HG02763 (cell line): ENCODE data around the gene VWC2.

ENCODE experiments used
- ATAC-seq: cut with Tn5 transposase; IDR thresholded peaks from one replicate; pipeline ENCODE4 v1.9.1; 2021; ENCODE audit warnings: mild to moderate bottlenecking, moderate library complexity; ENCODE audit not compliant: unreplicated experiment

Gene VWC2

DNA sequence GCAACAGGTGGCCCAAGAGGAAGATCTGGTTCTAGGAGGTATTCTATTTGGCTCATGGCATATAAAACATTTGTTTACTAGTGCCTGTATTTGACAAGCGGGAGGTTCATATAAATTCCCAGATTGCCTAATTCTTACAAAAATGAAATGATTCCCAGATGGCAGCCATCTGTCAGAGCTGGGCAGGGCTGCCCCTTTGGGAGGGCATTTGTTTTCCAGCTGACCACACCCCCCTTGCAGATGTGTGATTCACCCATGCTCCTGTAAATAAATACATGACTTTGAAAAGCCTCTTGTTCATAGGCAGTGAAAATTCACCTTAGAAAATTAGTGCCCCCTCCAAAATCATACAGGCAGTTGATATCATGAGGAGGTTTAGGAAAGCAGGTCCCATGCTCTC lies 8.6 kb downstream of the VWC2 start:
- ATAC-seq: no peak

DNA sequence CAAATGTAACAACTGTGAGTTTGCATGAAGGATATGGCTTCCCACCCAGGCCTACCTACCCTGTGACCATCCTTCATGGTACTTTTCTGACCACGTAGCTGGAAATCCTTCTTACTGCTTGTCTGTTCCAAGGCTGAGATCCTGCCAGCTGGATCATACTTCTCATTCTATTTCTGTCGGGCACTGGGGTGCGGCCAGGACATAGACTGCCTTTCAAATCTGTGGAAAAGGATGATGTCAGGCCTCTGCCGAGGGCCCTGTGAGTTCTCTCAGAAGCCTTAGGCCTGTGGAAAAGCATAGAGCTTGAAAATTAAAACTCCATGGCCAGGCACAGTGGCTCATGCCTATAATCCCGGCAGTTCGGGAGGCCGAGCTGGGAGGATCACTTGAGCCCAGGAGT lies 10.0 kb downstream of the VWC2 start:
- no peak for ATAC-seq

DNA sequence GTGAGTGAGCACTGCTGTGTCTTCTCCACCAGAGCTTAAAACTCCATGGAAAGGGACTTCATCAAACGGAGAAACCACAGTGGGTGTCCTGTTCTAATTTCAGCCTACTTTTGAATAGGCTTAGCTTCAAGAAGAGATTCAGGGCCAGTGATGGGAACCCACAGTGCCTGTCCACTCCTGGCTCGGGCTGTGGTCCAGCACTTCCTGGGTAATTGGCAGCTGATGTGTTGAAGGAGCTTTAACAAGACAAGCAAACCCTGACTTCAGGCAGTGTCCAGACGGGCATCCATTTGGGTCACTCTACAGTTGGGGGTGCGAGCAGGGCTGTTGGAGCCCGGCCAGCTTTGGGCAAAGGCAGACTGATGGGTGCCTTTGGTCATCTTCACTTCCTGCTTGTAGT lies 14.5 kb downstream of the VWC2 start:
- ATAC-seq: no peak

DNA sequence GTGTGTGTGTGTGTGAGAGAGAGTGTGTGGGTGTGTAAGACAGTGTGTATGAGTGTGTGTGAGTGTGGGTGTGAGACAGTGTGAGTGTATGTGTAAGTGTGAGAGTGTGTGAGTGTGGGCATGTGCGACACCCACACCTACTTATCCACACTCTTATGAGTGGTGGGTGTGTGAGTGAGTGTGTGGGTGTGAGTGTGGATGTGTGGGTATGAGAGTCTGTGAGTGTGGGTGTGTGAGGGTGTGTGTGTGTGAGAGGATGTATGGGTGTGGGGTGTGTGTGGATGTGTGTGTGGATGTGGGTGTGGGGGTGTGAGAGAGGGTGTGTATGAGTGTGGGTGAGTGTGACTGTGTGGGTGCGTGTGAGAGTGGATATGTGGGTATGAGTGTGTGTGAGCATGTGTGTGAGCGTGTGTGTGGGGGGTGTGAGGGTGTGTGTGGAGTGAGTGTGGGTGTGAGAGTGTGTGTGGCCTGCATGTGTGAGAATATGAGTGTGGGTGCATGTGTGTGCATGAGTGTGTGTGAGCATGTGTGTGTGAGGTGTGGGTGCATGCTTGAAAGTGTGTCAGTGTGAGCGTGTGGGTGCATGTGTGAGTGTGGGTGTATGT lies 15.1 kb downstream of the VWC2 start:
- no peak for ATAC-seq

DNA sequence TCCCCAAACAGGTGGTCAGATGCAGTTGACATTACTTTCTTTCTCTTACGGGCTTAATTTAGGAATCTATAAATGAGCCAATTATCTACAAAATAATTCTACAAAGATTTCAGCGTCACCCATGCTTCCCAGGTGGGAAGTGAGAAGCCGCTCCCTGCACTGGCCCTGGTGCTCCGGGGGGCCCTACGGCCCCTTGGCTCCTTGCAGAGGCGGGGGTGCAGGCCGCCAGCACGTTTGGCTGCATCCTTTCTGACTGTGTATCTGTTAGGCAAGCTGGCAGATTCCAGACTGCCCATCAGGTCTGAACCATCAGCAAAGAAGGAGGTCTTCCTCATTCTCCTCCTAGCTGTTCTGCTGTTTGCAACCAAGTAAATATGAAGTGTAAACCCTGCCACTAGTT lies 16.3 kb downstream of the VWC2 start:
- ATAC-seq: no peak

DNA sequence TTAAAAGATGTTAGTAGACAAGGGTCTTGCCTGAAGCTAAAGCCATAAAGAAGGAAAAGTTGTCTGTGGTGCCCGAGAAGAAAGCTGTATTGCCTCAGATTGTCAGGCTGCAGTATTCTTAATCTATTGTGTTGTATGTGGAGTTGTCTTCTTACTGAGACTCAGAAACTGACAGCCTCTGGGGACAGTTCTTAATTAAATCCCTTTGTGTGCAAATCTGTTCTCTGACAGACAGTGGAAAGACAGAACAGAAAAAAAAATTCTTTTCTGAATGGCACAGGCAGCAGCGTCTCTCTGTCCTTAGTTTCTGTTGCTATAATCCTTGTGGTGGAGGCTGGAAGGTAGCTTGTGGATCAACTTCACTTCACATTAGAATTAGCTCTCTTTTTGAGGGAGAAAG lies 16.8 kb downstream of the VWC2 start:
- no peak for ATAC-seq

DNA sequence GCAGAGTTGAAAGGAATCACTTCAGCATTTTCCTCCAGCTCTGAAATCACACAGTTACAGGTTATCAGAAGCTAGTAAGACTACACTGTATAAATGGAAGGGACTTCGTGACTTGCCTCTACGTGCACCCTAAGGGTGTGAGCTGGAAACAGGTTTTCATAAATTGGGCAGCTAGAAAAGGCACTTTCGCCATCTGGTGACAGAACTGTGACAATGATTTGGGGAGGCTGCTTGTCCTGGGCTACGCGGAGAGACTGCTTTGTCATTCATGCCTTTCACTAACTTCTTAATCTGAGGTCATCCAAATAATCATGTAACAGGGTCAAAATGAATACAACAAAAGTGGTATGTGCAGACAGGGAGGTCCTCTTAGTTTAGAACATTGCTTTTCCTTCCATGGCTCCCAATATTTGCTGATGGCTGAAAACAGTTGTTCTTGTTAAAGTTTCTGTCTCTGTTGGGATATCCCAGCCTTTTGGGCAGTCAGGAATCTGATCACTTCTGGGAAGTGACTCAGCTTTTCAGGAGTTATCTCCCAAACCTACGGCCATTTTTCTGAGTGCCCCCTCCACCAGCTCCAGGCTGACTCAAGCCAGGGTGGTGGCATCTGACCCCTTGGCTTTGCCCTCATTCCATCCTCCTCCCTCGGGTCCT lies 17.8 kb downstream of the VWC2 start:
- ATAC-seq: no peak

DNA sequence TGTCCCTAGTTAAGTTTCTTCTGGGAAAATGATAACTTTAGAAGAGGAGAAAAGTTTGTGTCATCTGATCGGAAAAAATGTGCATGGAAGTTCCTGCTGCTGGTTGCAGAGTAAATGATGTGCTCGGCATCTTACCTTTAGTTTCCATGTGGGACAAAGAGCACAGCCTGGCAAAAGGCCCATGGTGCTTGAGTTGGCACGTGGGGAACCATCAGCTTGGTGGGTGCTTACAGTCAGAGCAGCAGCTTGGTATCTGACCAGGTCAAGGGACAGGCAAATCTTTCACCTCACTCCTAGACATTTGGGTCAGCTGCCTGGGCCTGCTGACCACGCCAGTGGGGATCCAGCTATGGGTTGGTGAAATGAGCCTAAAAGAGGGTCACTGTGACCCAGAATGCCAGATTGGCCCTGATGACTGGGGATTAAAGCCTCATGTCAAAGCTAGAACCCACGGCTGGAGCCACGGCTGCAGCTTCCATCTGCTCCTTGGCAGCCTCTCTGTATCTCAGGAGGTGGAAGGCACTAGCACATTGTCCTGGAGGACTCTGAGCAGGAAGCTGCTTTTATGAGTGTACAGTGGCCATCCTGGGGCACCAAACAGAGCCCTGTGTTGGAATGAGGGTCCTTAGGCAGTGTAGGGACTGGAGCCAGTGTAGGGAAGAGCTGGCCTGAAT lies 24.7 kb downstream of the VWC2 start:
- ATAC-seq: no peak

DNA sequence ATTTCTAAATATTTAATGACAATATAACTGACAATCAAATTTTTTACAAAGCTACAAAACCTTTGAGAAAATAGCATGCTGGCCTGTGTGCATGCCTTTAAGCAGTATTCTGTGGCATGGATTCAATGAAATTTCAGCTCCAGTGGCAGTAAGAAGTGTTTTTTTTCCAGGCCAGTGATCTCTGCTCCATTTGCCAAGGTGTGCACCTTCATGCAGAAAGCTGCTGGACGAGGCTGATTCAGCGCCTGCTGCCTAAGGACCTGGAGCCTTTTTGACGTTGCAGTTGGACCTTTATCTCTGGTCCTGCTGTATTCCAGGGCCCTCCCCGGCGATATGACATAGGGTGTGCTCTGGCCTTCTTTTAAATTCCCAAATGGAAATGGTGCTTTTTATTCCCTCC lies 26.6 kb downstream of the VWC2 start:
- no peak for ATAC-seq

DNA sequence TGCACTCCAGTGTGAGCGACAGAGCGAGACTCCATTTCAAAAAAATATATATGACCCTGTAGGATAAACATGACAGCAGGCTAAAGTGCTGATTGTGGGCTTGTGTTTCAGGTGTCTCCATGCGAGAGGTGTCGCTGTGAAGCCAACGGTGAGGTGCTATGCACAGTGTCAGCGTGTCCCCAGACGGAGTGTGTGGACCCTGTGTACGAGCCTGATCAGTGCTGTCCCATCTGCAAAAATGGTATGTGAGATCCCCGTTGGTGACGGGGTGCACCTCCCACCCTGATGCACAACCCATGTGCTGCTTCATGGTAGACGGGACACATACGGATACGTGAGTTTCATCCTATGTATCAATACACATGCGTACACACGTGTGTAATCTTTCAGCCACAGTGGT lies 29.2 kb downstream of the VWC2 start:
- no peak for ATAC-seq

DNA sequence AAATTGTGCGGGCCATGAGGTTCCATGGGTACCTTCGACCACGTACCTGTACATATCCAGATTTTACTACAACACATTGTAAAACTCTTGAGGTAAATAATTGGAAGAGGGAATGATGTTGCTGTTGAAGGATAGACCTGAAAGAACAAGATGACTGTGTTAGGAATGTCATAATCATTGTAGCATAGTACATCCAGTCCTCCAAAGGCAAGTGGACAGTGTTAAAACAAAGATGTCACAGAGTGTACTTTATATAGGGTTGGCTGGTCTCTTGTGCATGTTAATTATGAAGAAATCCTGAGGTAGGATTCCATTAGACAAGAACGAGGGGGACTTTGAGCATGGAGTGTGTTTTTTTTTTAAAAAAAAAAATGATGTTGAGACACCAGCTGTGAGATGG lies 30.4 kb downstream of the VWC2 start:
- no peak for ATAC-seq

DNA sequence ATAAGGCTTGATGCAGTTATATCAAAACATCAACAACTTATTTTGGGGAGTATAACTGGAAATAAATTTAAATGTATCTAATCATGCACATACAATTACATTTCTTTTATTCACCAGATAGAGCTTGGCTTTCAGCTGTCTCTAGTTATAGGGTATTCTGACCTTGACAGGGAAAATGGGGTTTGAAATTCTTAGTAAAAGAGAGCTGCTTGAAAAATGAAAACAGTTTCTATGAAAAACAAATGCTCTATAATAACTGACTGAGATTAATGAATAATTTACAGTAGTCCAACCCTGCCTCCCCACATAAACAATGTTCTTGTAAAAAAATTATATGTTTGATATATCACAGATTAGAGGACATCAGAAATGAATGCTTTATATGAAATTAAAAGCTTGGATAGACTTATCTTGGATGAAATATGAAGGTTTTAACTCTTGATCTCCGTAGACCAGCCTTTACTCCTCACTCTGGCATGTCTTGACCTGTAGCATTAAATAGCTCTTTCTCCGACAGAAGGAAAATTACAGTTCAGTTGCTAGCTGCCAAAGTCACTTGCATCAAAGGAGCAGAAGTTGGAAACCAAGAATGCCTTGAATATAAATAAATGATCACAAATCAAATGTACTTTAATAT lies 32.1 kb downstream of the VWC2 start:
- no peak for ATAC-seq

DNA sequence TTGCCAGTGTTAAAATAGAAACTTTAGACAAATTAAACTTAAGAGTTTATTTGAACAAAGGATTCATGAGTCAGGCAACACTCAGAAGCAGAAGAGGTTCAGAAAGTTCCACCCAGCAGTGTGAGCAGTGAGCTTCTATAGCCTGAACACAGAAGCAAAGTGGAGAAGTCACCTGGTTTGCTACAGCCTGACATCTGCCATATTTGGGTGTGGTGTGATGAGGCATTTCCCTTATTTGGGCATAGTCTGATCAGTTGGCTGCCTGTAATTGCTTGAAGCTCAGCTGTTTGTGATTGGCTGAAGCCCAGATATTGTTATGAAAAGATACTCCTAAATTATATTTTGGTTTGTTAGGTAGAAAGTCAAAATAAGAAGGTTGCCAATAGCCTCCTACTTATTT lies 39.1 kb downstream of the VWC2 start:
- ATAC-seq: no peak

DNA sequence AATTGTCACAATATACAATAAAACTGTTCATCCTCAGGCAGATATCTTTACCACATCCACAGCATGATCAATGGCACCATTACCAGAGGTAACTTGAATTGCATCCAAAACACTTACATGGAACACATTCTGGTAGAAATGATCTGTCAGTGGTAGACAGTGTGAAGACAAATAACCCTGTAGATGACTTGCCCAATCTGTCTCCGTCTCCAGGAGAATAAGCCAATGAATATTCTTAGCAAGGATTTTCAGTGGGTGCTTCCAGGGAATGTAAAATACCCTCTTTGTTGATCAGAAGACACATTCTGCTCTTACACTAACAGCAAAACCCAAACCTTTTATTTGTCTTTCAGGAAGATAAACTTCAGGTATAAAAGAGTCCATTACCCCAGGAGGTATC lies 43.8 kb downstream of the VWC2 start:
- ATAC-seq: no peak

DNA sequence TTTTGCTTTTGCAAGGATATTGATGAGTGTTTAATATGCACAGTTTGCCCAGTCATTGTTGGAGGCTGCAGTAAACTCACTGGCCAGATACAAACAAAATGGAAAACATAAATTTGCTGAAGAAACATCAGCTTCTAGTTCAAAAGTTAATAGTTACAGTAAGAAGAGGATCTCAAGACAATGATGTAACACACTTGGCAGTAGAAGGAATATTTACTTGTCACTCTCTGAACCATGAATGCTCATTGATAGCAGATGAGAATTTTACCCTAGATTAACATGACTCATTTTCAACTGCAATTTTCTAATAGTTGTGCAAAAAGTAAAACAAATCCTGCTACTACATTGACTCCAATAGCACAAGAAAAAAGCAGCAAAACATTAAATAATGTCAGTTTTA lies 47.7 kb downstream of the VWC2 start:
- no peak for ATAC-seq

DNA sequence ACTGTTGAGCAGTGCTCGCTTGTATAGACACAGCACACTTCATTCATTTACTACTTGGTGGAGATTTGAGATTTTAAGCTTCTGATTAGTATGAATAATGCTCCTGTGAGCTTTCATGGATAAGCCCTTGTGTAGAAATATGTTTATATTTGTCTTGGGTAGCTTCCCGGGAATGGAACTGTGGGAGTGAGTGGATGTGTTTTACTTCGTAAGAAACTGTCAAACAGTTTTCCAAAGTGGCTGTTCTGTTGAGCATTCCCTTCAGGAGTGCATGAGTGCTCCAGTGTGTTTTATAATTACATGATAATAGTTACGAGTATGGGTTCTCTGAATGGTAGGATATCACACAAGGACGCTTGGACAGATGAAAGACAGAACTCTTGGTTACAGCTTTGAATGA lies 49.4 kb downstream of the VWC2 start:
- no peak for ATAC-seq

DNA sequence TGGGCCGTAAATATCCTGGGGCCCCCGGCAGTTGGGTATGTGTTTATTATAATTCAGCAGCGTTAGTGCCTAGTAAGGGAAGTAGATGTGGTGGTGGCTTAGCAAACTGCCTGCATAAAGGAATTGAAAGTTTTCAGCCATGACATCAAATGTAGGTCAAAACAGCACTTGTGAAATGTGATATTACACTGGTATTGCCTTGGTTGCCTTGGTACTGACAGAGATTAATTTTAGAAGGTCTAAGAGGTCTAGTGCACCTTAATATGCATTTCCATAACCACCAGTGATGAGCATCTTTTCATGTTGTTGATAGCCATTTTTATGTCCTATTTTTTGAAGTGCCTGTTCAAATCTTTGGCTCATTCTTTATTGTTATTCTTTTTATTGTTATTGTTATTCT lies 50.1 kb downstream of the VWC2 start:
- ATAC-seq: no peak

DNA sequence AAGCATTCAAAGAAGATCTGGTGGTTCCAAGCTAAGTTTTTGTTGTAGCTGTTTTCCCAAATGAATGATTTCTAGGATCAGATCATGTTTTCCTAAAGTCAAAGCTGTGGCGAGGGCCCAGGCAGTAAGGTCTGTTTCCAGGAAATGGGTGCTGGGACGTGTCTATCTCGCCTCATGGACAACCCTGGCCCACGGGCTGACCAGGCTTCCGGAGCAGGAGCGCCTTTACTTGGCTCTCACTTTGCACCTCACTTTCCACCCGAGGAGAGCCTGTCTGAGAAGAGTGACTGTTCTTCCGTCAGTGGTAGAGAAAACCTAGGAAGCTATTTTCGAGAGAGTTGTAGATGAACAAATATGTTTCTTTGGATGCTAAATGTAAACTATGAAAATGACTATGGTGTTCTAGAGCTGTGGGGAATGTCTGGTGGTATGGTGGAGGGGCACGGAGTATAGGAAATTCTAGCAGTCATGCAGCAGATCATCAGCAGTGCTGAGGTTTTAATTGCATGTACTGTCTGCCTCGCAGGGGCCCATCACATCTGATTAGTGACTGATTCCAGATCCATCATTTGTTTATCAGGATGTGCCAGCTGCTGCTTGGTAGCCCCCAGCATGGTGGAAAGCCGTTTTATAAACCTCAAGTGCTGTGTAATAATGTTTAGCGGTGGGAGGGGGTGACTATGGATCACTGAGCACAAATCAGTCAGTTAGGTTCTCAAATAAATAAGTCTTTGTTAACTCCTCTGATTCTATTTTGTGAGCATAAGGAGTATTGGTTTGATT lies 66.6 kb downstream of the VWC2 start:
- ATAC-seq: no peak

DNA sequence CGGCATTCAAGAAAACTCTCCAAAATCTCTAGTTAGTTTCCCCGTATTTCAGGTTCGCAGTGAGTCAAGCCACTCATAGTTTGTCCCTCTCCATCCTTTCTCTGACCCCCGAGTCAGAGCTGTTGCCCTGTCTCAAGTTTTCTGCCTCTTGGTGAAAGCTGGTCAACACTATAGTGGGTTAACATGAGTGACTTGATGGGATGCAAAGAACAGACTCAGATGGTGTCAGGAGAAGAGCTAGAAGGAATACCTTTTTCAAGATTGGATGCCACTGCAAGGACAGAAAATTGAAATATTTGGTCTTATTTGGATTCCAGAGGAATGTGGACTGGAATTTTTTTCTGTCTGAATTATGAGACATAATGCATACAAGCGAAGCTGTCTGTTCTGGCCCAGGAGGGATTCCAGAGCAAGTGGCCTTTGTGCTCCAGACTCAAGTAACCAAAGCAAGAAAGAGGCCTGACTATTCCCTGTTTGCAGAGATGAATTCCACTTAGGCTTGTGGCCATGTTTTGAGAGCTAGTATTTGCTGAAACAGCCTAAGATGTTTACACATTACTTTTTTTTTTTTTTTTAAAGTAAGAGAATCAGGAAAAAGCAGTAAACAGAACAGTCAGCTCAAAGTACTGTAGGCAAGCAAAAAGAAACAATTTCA lies 67.4 kb downstream of the VWC2 start:
- no peak for ATAC-seq

DNA sequence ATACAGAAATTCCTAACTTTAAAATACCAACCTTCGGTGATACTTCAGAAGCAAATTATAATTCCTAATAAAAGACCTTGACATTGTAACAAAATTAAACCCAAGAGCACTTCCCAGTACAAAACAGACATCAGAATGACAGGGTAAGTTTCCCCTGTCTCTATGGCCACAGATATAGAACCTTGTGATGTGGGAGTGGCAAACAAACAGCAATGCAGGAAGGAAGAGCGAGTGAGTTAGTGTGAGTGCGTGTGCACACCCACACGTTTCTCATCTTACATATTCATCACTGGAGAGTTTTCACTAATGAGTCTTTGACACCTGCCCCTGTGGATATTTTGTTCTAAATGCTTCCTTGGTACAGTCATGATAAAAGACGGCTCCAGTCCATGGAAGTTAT lies 72.2 kb downstream of the VWC2 start:
- no peak for ATAC-seq
